Bone marrow (tissue), 2 donors: Measurements from ENCODE around the gene ADAMTS16.

ENCODE experiments used
- DNase-seq, 2 donors: peaks; one replicate each; lab custom pipeline; 2025; lab: John Stamatoyannopoulos, UW

Gene ADAMTS16

GRCh38 chr5:5315068-5315980 lies 175.2 kb downstream of the ADAMTS16 start:
- no peak for DNase-seq

GRCh38 chr5:5316334-5316733 lies 176.2 kb downstream of the ADAMTS16 start:
- no peak for DNase-seq

GRCh38 chr5:5317976-5318375 lies 177.8 kb downstream of the ADAMTS16 start:
- no peak for DNase-seq

GRCh38 chr5:5318426-5319190 lies 178.5 kb downstream of the ADAMTS16 start:
- DNase-seq, result no peak

- DNase-seq, result no peak
These were observed 180.1 kb downstream of the ADAMTS16 start for GRCh38 chr5:5320062-5320805.

GRCh38 chr5:5321137-5321536 lies 181.0 kb downstream of the ADAMTS16 start:
- no peak for DNase-seq

- no peak for DNase-seq
These were observed 183.4 kb downstream of the ADAMTS16 start for GRCh38 chr5:5323551-5323950.

GRCh38 chr5:5326115-5326758 lies 186.1 kb downstream of the ADAMTS16 start:
- DNase-seq, result no peak

GRCh38 chr5:5327126-5327525 lies 187.0 kb downstream of the ADAMTS16 start:
- no peak for DNase-seq

GRCh38 chr5:5330728-5331452 lies 190.8 kb downstream of the ADAMTS16 start:
- no peak for DNase-seq

GRCh38 chr5:5331848-5332247 lies 191.7 kb downstream of the ADAMTS16 start:
- no peak for DNase-seq

GRCh38 chr5:5332287-5332686 lies 192.2 kb downstream of the ADAMTS16 start:
- DNase-seq, result no peak

GRCh38 chr5:5335107-5335506 lies 195.0 kb downstream of the ADAMTS16 start:
- DNase-seq, result no peak

- no peak for DNase-seq
These were observed 195.7 kb downstream of the ADAMTS16 start for GRCh38 chr5:5335700-5336264.

- no peak for DNase-seq
These were observed 199.1 kb downstream of the ADAMTS16 start for GRCh38 chr5:5339257-5339656.

GRCh38 chr5:5340206-5340729 lies 200.1 kb downstream of the ADAMTS16 start:
- no peak for DNase-seq

- DNase-seq, result no peak
These were observed 201.6 kb downstream of the ADAMTS16 start for GRCh38 chr5:5341531-5342292.

GRCh38 chr5:5342784-5343183 lies 202.7 kb downstream of the ADAMTS16 start:
- no peak for DNase-seq

- DNase-seq, result no peak
These were observed 203.4 kb downstream of the ADAMTS16 start for GRCh38 chr5:5343568-5343967.

- no peak for DNase-seq
These were observed 204.0 kb downstream of the ADAMTS16 start for GRCh38 chr5:5344051-5344571.
